Endothelial cell of umbilical vein (primary cell): ENCODE measurements around the gene PRKG1. TPM values are rescaled to one million over a fixed set of nuclear protein-coding genes. Genes with fewer than 3 reads are reported as not detected.

ENCODE experiments used
- BruUV-seq: library from RNA; stranded (reverse); fragments of 400-500 nt; replicated peaks from 2 replicates; lab custom pipeline; 2021; lab: Mats Ljungman, UMichigan
- CTCF ChIA-PET: fragments of 300-600, 350-600 bp; sonication (Branson Sonifier 250); formaldehyde crosslinking; loops from one replicate; lab custom pipeline; 2021; ENCODE audit warnings: antibody characterized with exemption, inconsistent platforms; lab: Charles Lee
- POLR2A ChIA-PET: fragments of 300-600, 350-600 bp; sonication (Branson Sonifier 250); formaldehyde crosslinking; loops from one replicate; lab custom pipeline; 2021; ENCODE audit warnings: antibody characterized with exemption, inconsistent platforms; lab: Charles Lee
- DNase-seq: peaks from one replicate; pipeline ENCODE4 v3.0.0-alpha.2; 2011; ENCODE audit warnings: low read depth, low spot score
- FAIRE-seq: peaks from 2 replicates; lab custom pipeline; 2011; peaks lifted over from hg19 to GRCh38; lab: Jason Lieb, UNC
- H2AFZ ChIP-seq: 2 replicates; pipeline ENCODE4 v1.6.0; 2012; ENCODE audit warnings: low read depth, low read length, control low read depth, inconsistent platforms
- H3K27ac ChIP-seq: 2 replicates; pipeline ENCODE4 v1.5.1; 2011; ENCODE audit warnings: low read depth, mild to moderate bottlenecking, control low read depth, low read length, moderate library complexity; ENCODE audit not compliant: insufficient read depth
- H3K27me3 ChIP-seq, 2 experiments: 2 replicates each; pipeline versions ENCODE4 v1.6.0 to v1.6.1; 2011; ENCODE audit warnings: low read length in 2 of 2, mixed read lengths in 1 of 2; ENCODE audit not compliant: control insufficient read depth in 2 of 2, insufficient read depth in 2 of 2
- H3K36me3 ChIP-seq, 2 experiments: 2 replicates in 1 of 2; 3 replicates in 1 of 2; pipeline ENCODE4 v1.5.1; 2011; ENCODE audit warnings: low read length in 2 of 2, mild to moderate bottlenecking in 1 of 2, moderate library complexity in 1 of 2; ENCODE audit not compliant: control insufficient read depth in 2 of 2, insufficient read depth in 2 of 2; ENCODE audit errors: extremely low read depth in 1 of 2
- H3K4me1 ChIP-seq: 3 replicates; pipeline ENCODE4 v1.5.1; 2011; ENCODE audit warnings: mild to moderate bottlenecking, low read length; ENCODE audit not compliant: control insufficient read depth, insufficient read depth; ENCODE audit errors: extremely low read depth
- H3K4me2 ChIP-seq: 2 replicates; pipeline ENCODE4 v1.6.1; 2011; ENCODE audit warnings: low read length, control low read depth, mixed read lengths; ENCODE audit not compliant: insufficient read depth
- H3K4me3 ChIP-seq, 3 experiments: fragments of 200-600 bp in 1 of 3; sonication (generic), shearing (Covaris generic) in 1 of 3; replicated peaks in 1 of 3; 2 replicates each; pipeline ENCODE4 v1.5.1; 2011 to 2016; ENCODE audit warnings: control low read depth in 3 of 3, low read length in 3 of 3, mild to moderate bottlenecking in 2 of 3, inconsistent platforms in 1 of 3, low read depth in 1 of 3, moderate library complexity in 1 of 3; ENCODE audit not compliant: insufficient read depth in 1 of 3
- H3K79me2 ChIP-seq: 2 replicates; pipeline ENCODE4 v1.6.0; 2012; ENCODE audit warnings: low read length, inconsistent platforms; ENCODE audit not compliant: control insufficient read depth, insufficient read depth
- H3K9ac ChIP-seq: replicated peaks from 2 replicates; pipeline ENCODE3; 2011; ENCODE audit warnings: low read length, control low read depth; ENCODE audit not compliant: insufficient read depth; ENCODE audit errors: extremely low read depth
- H3K9me1 ChIP-seq: replicated peaks from 3 replicates; pipeline ENCODE4 v1.6.0; 2011; ENCODE audit warnings: mild to moderate bottlenecking, low read length; ENCODE audit not compliant: control insufficient read depth, insufficient read depth; ENCODE audit errors: extremely low read depth
- H3K9me3 ChIP-seq: replicated peaks from 2 replicates; pipeline ENCODE4 v1.5.1; 2012; ENCODE audit warnings: low read length, inconsistent platforms; ENCODE audit not compliant: control insufficient read depth, insufficient read depth
- H4K20me1 ChIP-seq: replicated peaks from 2 replicates; pipeline ENCODE3; 2011; ENCODE audit warnings: mild to moderate bottlenecking, low read length; ENCODE audit not compliant: control insufficient read depth, insufficient read depth; ENCODE audit errors: extremely low read depth
- CTCF ChIP-seq, 2 donors: IDR thresholded peaks; 1 replicate in 1 of 2; 2 replicates in 1 of 2; pipeline ENCODE4 v1.5.1; 2011; ENCODE audit warnings: low read length in 2 of 2, mild to moderate bottlenecking in 2 of 2, moderate library complexity in 2 of 2, control low read depth in 1 of 2, inconsistent platforms in 1 of 2, low read depth in 1 of 2; ENCODE audit not compliant: insufficient read depth in 1 of 2; ENCODE audit errors: extremely low read depth in 1 of 2
- EZH2 ChIP-seq: IDR thresholded peaks from 2 replicates; pipeline ENCODE4 v1.6.1; 2012; ENCODE audit warnings: borderline replicate concordance, low read depth, mild to moderate bottlenecking, moderate library complexity, low read length, inconsistent platforms; ENCODE audit not compliant: severe bottlenecking
- FOS ChIP-seq: IDR thresholded peaks from 2 replicates; pipeline ENCODE4 v1.6.1; 2011; ENCODE audit warnings: mild to moderate bottlenecking, low read length, moderate library complexity, borderline replicate concordance; ENCODE audit not compliant: insufficient read depth
- GATA2 ChIP-seq: IDR thresholded peaks from 2 replicates; pipeline ENCODE4 v1.7.0; 2011; ENCODE audit warnings: low read depth, mild to moderate bottlenecking, moderate library complexity, mixed read lengths, low read length; ENCODE audit not compliant: insufficient read length, insufficient read depth
- JUN ChIP-seq: IDR thresholded peaks from 2 replicates; pipeline ENCODE4 v1.6.1; 2011; ENCODE audit warnings: borderline replicate concordance, low read depth; ENCODE audit not compliant: insufficient read length, insufficient read depth
- MAX ChIP-seq: IDR thresholded peaks from 2 replicates; pipeline ENCODE4 v1.6.1; 2011; ENCODE audit not compliant: insufficient read depth, insufficient read length
- POLR2A ChIP-seq: IDR thresholded peaks from 2 replicates; pipeline ENCODE4 v1.6.1; 2012; ENCODE audit warnings: low read depth, mild to moderate bottlenecking, control low read depth, low read length
- POLR2AphosphoS5 ChIP-seq: IDR thresholded peaks from 2 replicates; pipeline ENCODE4 v1.6.1; 2012; ENCODE audit warnings: low read depth, mild to moderate bottlenecking, control low read depth, low read length, moderate library complexity; ENCODE audit not compliant: insufficient read depth
- dilution Hi-C: fragments of 300-500 bp; cut with MboI; formaldehyde crosslinking; loops from one replicate; pipeline ENCODE4 v1.15.0; 2019; ENCODE audit warnings: low sequenced_read_pairs; ENCODE audit not compliant: extremely low pct_ligation_motif_present
- intact Hi-C: fragments of 100-400 bp; cut with micrococcal nuclease; formaldehyde crosslinking; loops from one replicate; pipeline ENCODE4 v1.10.0; 2022
- polyA plus RNA-seq, 4 experiments: library from polyadenylated mRNA; depleted of rRNA in 3 of 4; stranded (reverse) in 3 of 4; unstranded in 1 of 4; fragments of >200 nt; gene quantifications; 2 replicates each; pipeline versions ENCODE4 v1.2.1 to v1.2.3, GENCODE V29; 2011 to 2012; ENCODE audit warnings: missing spikeins in 1 of 4
- total RNA-seq: library from RNA; stranded (reverse); gene quantifications from 2 replicates; pipeline ENCODE4 v1.2.3, GENCODE V29; 2021

The PRKG1 gene
- total and polyA plus RNA-seq, 2 donors (not counting 3 experiments of a cell fraction or from before 2014, with no cell fraction given) = 0.01 to 0.18 TPM

- H3K27me3 ChIP-seq = no peaks in the 10 kb centered on the region
- H3K4me2 ChIP-seq = no peak overlapping the region
- no peaks in the 10 kb centered on the region for H3K4me1 ChIP-seq
- CTCF ChIA-PET = no interaction called here
- no peaks in the 10 kb centered on the region for H3K9me1 ChIP-seq
- BruUV-seq = no TSS peak
- TF ChIP-seq POLR2A = no peak
- TF ChIP-seq CTCF (IDR thresholded peaks at IDR 0.05; ENCODE audit: extremely low read depth in 1 of 2, insufficient read depth in 1 of 2, low read depth in 1 of 2, low read length in 2 of 2) = no peak
- no peak for TF ChIP-seq FOS
- TF ChIP-seq JUN = no peak
- TF ChIP-seq MAX = no peak
- no peak for TF ChIP-seq GATA2
- TF ChIP-seq POLR2AphosphoS5 = no peak
- TF ChIP-seq EZH2 = no peak
- H2AFZ ChIP-seq = no peak overlapping the region
- intact Hi-C loops = no loop called here
- H4K20me1 ChIP-seq = no peaks in the 10 kb centered on the region
- H3K27ac ChIP-seq = no peak overlapping the region
- no peak overlapping the region for H3K4me3 ChIP-seq
- FAIRE-seq (no peak), DNase-seq (no peak)
- H3K79me2 ChIP-seq = no peaks in the 10 kb centered on the region
- H3K36me3 ChIP-seq = no peaks in the 10 kb centered on the region
- H3K9ac ChIP-seq = no peak overlapping the region
- no peaks in the 10 kb centered on the region for H3K9me3 ChIP-seq
- POLR2A ChIA-PET = no interaction called here
- dilution Hi-C loops = no loop called here
Measured at GRCh38 chr10:51602326-51602725, 528.0 kb downstream of the PRKG1 start.
